Activated naive CD8-positive, alpha-beta T cell treated with anti-CD3 and anti-CD28 coated beads, Interleukin-2, amount 10 ng/mL, durations not matched to agents 7 days and 5 days (primary cell): ENCODE measurements around the gene DSG3. TPM values are rescaled to one million over a fixed set of nuclear protein-coding genes. Genes with fewer than 3 reads are reported as not detected.

Experiments used
- ATAC-seq: fragments of 150-1000 bp; cut with Tn5 transposase; one replicate; pipeline ENCODE4 v1.10.0; 2021; ENCODE audit warnings: low read depth, moderate library complexity
- POLR2A ChIA-PET: fragments of 350-600 bp; sonication (Branson Sonifier 250); formaldehyde crosslinking; loops from one replicate; lab custom pipeline; 2021; ENCODE audit warnings: antibody characterized with exemption; lab: Charles Lee
- DNase-seq: peaks from one replicate; pipeline ENCODE4 v3.0.0; 2021
- H3K27ac Mint-ChIP-seq: one replicate; pipeline ENCODE4 v1.8.0; 2022; ENCODE audit warnings: mild to moderate bottlenecking, mixed read lengths
- H3K27me3 Mint-ChIP-seq: one replicate; pipeline ENCODE4 v1.8.0; 2022; ENCODE audit warnings: mild to moderate bottlenecking, moderate library complexity, mixed read lengths
- H3K36me3 Mint-ChIP-seq: one replicate; pipeline ENCODE4 v1.8.0; 2021; ENCODE audit warnings: mild to moderate bottlenecking, mixed read lengths
- H3K4me1 Mint-ChIP-seq: one replicate; pipeline ENCODE4 v1.8.0; 2021; ENCODE audit warnings: mixed read lengths
- H3K4me3 Mint-ChIP-seq: one replicate; pipeline ENCODE4 v1.8.0; 2022; ENCODE audit warnings: mild to moderate bottlenecking, moderate library complexity, mixed read lengths
- H3K9me3 Mint-ChIP-seq: one replicate; pipeline ENCODE4 v1.8.0; 2021; ENCODE audit warnings: mixed read lengths
- total RNA-seq, 2 experiments: library from RNA; stranded (reverse); gene quantifications; one replicate each; pipeline ENCODE4 v1.2.3, GENCODE V29; 2021

DSG3 gene
- total RNA-seq, 2 experiments from 2014 or later = not detected

- DNase-seq = no peak
- Mint-ChIP-seq H3K36me3 (no peaks in the 10 kb centered on the region), H3K9me3 (no peaks in the 10 kb centered on the region), H3K27ac (no peak overlapping the region), H3K27me3 (no peaks in the 10 kb centered on the region), H3K4me3 (no peak overlapping the region), H3K4me1 (no peaks in the 10 kb centered on the region)
- ATAC-seq = no peak
- POLR2A ChIA-PET = no interaction called here
These were observed 6.0 kb upstream of the DSG3 start for GRCh38 chr18:31441493-31441892.

- ATAC-seq = no peak
- no peaks in the 10 kb centered on the region for H3K36me3 Mint-ChIP-seq
- no peak overlapping the region for H3K4me3 Mint-ChIP-seq
- POLR2A ChIA-PET = no interaction called here
- no peak for DNase-seq
- no peak overlapping the region for H3K27ac Mint-ChIP-seq
- no peaks in the 10 kb centered on the region for H3K27me3 Mint-ChIP-seq
- H3K9me3 Mint-ChIP-seq = no peaks in the 10 kb centered on the region
- no peaks in the 10 kb centered on the region for H3K4me1 Mint-ChIP-seq
These were observed 3.4 kb upstream of the DSG3 start for GRCh38 chr18:31444142-31444541.

- H3K27me3 Mint-ChIP-seq = no peaks in the 10 kb centered on the region
- H3K27ac Mint-ChIP-seq = no peak overlapping the region
- no peaks in the 10 kb centered on the region for H3K4me1 Mint-ChIP-seq
- POLR2A ChIA-PET = no interaction called here
- DNase-seq (no peak), ATAC-seq (no peak)
- no peaks in the 10 kb centered on the region for H3K9me3 Mint-ChIP-seq
- no peak overlapping the region for H3K4me3 Mint-ChIP-seq
- no peaks in the 10 kb centered on the region for H3K36me3 Mint-ChIP-seq
These were observed 1.6 kb upstream of the DSG3 start for GRCh38 chr18:31445908-31446307.

- Mint-ChIP-seq H3K4me1 (no peaks in the 10 kb centered on the region), H3K27me3 (no peaks in the 10 kb centered on the region), H3K4me3 (no peak overlapping the region), H3K36me3 (no peaks in the 10 kb centered on the region), H3K9me3 (no peaks in the 10 kb centered on the region), H3K27ac (no peak overlapping the region)
- DNase-seq (no peak), ATAC-seq (no peak)
- POLR2A ChIA-PET = no interaction called here
These were observed 687 bp upstream of the DSG3 start for GRCh38 chr18:31446854-31447253.

- H3K9me3 Mint-ChIP-seq = no peaks in the 10 kb centered on the region
- no peaks in the 10 kb centered on the region for H3K27me3 Mint-ChIP-seq
- POLR2A ChIA-PET = no interaction called here
- no peak overlapping the region for H3K27ac Mint-ChIP-seq
- no peak overlapping the region for H3K4me3 Mint-ChIP-seq
- no peak for ATAC-seq
- DNase-seq = no peak
- no peaks in the 10 kb centered on the region for H3K4me1 Mint-ChIP-seq
- no peaks in the 10 kb centered on the region for H3K36me3 Mint-ChIP-seq
These were observed 2.9 kb downstream of the DSG3 start for GRCh38 chr18:31450409-31450808.

- Mint-ChIP-seq H3K4me3 (no peak overlapping the region), H3K4me1 (no peaks in the 10 kb centered on the region), H3K36me3 (no peaks in the 10 kb centered on the region), H3K27ac (no peak overlapping the region), H3K9me3 (no peaks in the 10 kb centered on the region), H3K27me3 (no peaks in the 10 kb centered on the region)
- ATAC-seq (no peak), DNase-seq (no peak)
- POLR2A ChIA-PET = no interaction called here
These were observed 4.1 kb downstream of the DSG3 start for GRCh38 chr18:31451625-31452024.

- DNase-seq (no peak), ATAC-seq (no peak)
- Mint-ChIP-seq H3K9me3 (no peaks in the 10 kb centered on the region), H3K27me3 (no peaks in the 10 kb centered on the region), H3K4me1 (no peaks in the 10 kb centered on the region), H3K36me3 (no peaks in the 10 kb centered on the region), H3K4me3 (no peak overlapping the region), H3K27ac (no peak overlapping the region)
- POLR2A ChIA-PET = no interaction called here
These were observed 6.6 kb downstream of the DSG3 start for GRCh38 chr18:31454066-31454708.

GRCh38 chr18:31469629-31470028, 22.1 kb downstream of the DSG3 start:
- no peaks in the 10 kb centered on the region for H3K36me3 Mint-ChIP-seq

GRCh38 chr18:31478688-31479087, 31.1 kb downstream of the DSG3 start:
- ATAC-seq = no peak
- Mint-ChIP-seq H3K9me3 (no peaks in the 10 kb centered on the region), H3K27me3 (peaks cover 2% of the 10 kb centered on the region), H3K27ac (no peak overlapping the region), H3K36me3 (no peaks in the 10 kb centered on the region), H3K4me3 (no peak overlapping the region), H3K4me1 (no peaks in the 10 kb centered on the region)
- no peak for DNase-seq
- POLR2A ChIA-PET = no interaction called here

More at GRCh38 chr18:31469629-31470028, 22.1 kb downstream of the DSG3 start:
- DNase-seq = no peak
- Mint-ChIP-seq H3K27ac (no peak overlapping the region), H3K27me3 (no peaks in the 10 kb centered on the region), H3K4me3 (no peak overlapping the region), H3K4me1 (no peaks in the 10 kb centered on the region), H3K9me3 (no peaks in the 10 kb centered on the region)
- ATAC-seq = no peak
- POLR2A ChIA-PET = no interaction called here

GRCh38 chr18:31482051-31482450, 34.5 kb downstream of the DSG3 start:
- H3K4me1 Mint-ChIP-seq = no peaks in the 10 kb centered on the region

GRCh38 chr18:31483396-31483795, 35.9 kb downstream of the DSG3 start:
- DNase-seq = no peak
- Mint-ChIP-seq H3K27ac (no peak overlapping the region), H3K36me3 (no peaks in the 10 kb centered on the region), H3K4me3 (no peak overlapping the region), H3K9me3 (no peaks in the 10 kb centered on the region), H3K4me1 (no peaks in the 10 kb centered on the region), H3K27me3 (peaks cover 2% of the 10 kb centered on the region)
- no peak for ATAC-seq
- POLR2A ChIA-PET = no interaction called here

More at GRCh38 chr18:31482051-31482450, 34.5 kb downstream of the DSG3 start:
- no peak overlapping the region for H3K27ac Mint-ChIP-seq
- H3K36me3 Mint-ChIP-seq = no peaks in the 10 kb centered on the region
- H3K27me3 Mint-ChIP-seq = peaks cover 2% of the 10 kb centered on the region
- POLR2A ChIA-PET = no interaction called here
- no peak overlapping the region for H3K4me3 Mint-ChIP-seq
- H3K9me3 Mint-ChIP-seq = no peaks in the 10 kb centered on the region
- no peak for DNase-seq
- no peak for ATAC-seq

- no peak for ATAC-seq
These were observed 36.9 kb downstream of the DSG3 start for GRCh38 chr18:31484461-31484860.

GRCh38 chr18:31486165-31486564, 38.6 kb downstream of the DSG3 start:
- H3K4me1 Mint-ChIP-seq = no peaks in the 10 kb centered on the region
- ATAC-seq (no peak), DNase-seq (no peak)
- H3K27me3 Mint-ChIP-seq = peaks cover 6% of the 10 kb centered on the region
- H3K4me3 Mint-ChIP-seq = no peak overlapping the region
- no peak overlapping the region for H3K27ac Mint-ChIP-seq
- POLR2A ChIA-PET = no interaction called here
- H3K36me3 Mint-ChIP-seq = no peaks in the 10 kb centered on the region
- no peaks in the 10 kb centered on the region for H3K9me3 Mint-ChIP-seq

More at GRCh38 chr18:31484461-31484860, 36.9 kb downstream of the DSG3 start:
- Mint-ChIP-seq H3K27ac (no peak overlapping the region), H3K4me3 (no peak overlapping the region), H3K27me3 (peaks cover 4% of the 10 kb centered on the region), H3K36me3 (no peaks in the 10 kb centered on the region), H3K4me1 (no peaks in the 10 kb centered on the region), H3K9me3 (no peaks in the 10 kb centered on the region)
- POLR2A ChIA-PET = no interaction called here
- no peak for DNase-seq

- Mint-ChIP-seq H3K36me3 (no peaks in the 10 kb centered on the region), H3K4me3 (no peak overlapping the region), H3K27ac (no peak overlapping the region), H3K4me1 (no peaks in the 10 kb centered on the region), H3K27me3 (peaks cover 5% of the 10 kb centered on the region), H3K9me3 (no peaks in the 10 kb centered on the region)
- POLR2A ChIA-PET = no interaction called here
- ATAC-seq (no peak), DNase-seq (no peak)
These were observed 39.9 kb downstream of the DSG3 start for GRCh38 chr18:31487246-31488015.
